Keratinocyte (primary cell): ENCODE data around the gene ERBIN. TPM values are rescaled to one million over a fixed set of nuclear protein-coding genes. Genes with fewer than 3 reads are reported as not detected.

Source experiments
- DNase-seq: peaks from one replicate; pipeline ENCODE4 v3.0.0-alpha.2; 2011; ENCODE audit warnings: low read depth, missing footprints, low spot score
- FAIRE-seq: peaks from 2 replicates; lab custom pipeline; 2011; peaks lifted over from hg19 to GRCh38; lab: Jason Lieb, UNC
- H2AFZ ChIP-seq: 2 replicates; pipeline ENCODE4 v1.6.0; 2012; ENCODE audit warnings: low read length, control low read depth, inconsistent platforms; ENCODE audit not compliant: control insufficient read depth
- H3K27ac ChIP-seq: 2 replicates; pipeline ENCODE4 v1.5.1; 2011; ENCODE audit warnings: low read length; ENCODE audit not compliant: control insufficient read depth, insufficient read depth
- H3K27me3 ChIP-seq: 3 replicates; pipeline ENCODE4 v1.6.0; 2011; ENCODE audit warnings: low read length; ENCODE audit not compliant: control insufficient read depth, insufficient read depth; ENCODE audit errors: extremely low read depth
- H3K36me3 ChIP-seq, 2 experiments: 2 replicates in 1 of 2; 3 replicates in 1 of 2; pipeline ENCODE4 v1.5.1; 2011; ENCODE audit warnings: low read length in 2 of 2, mild to moderate bottlenecking in 1 of 2; ENCODE audit not compliant: control insufficient read depth in 2 of 2, insufficient read depth in 2 of 2; ENCODE audit errors: extremely low read depth in 1 of 2
- H3K4me1 ChIP-seq: 3 replicates; pipeline ENCODE4 v1.5.1; 2011; ENCODE audit warnings: low read length; ENCODE audit not compliant: control insufficient read depth, insufficient read depth; ENCODE audit errors: extremely low read depth
- H3K4me2 ChIP-seq: 3 replicates; pipeline ENCODE4 v1.6.0; 2011; ENCODE audit warnings: low read depth, low read length; ENCODE audit not compliant: control insufficient read depth, insufficient read depth; ENCODE audit errors: extremely low read depth
- H3K4me3 ChIP-seq, 3 experiments: fragments of 200-600 bp in 1 of 3; sonication (generic) in 1 of 3; 2 replicates in 2 of 3; 3 replicates in 1 of 3; pipeline ENCODE4 v1.5.1; 2011 to 2016; ENCODE audit warnings: low read length in 3 of 3, mild to moderate bottlenecking in 3 of 3, control low read depth in 2 of 3, inconsistent platforms in 1 of 3, low read depth in 1 of 3, mixed read lengths in 1 of 3, mixed run types in 1 of 3, moderate library complexity in 1 of 3; ENCODE audit not compliant: control insufficient read depth in 2 of 3, insufficient read depth in 2 of 3; ENCODE audit errors: extremely low read depth in 1 of 3
- H3K79me2 ChIP-seq: 2 replicates; pipeline ENCODE4 v1.6.0; 2012; ENCODE audit warnings: low read length; ENCODE audit not compliant: control insufficient read depth, insufficient read depth
- H3K9ac ChIP-seq: 3 replicates; pipeline ENCODE4 v1.6.0; 2011; ENCODE audit warnings: low read length; ENCODE audit not compliant: control insufficient read depth, insufficient read depth; ENCODE audit errors: extremely low read depth
- H3K9me1 ChIP-seq: 3 replicates; pipeline ENCODE4 v1.6.0; 2011; ENCODE audit warnings: low read length; ENCODE audit not compliant: control insufficient read depth, insufficient read depth; ENCODE audit errors: extremely low read depth
- H3K9me3 ChIP-seq: 2 replicates; pipeline ENCODE4 v1.5.1; 2012; ENCODE audit warnings: low read depth, low read length; ENCODE audit not compliant: control insufficient read depth
- H4K20me1 ChIP-seq: 3 replicates; pipeline ENCODE4 v1.6.0; 2011; ENCODE audit warnings: low read length; ENCODE audit not compliant: control insufficient read depth, insufficient read depth; ENCODE audit errors: extremely low read depth
- EZH2 ChIP-seq: IDR thresholded peaks from one replicate; pipeline ENCODE4 v1.6.1; 2012; ENCODE audit warnings: inconsistent platforms, mild to moderate bottlenecking, low read length, moderate library complexity
- dilution Hi-C: fragments of 300-500 bp; cut with MboI; formaldehyde crosslinking; loops from one replicate; pipeline ENCODE4 v1.7.0; 2020; ENCODE audit warnings: low sequenced_read_pairs; ENCODE audit not compliant: extremely low pct_ligation_motif_present
- polyA plus RNA-seq, 5 experiments: library from polyadenylated mRNA; depleted of rRNA in 3 of 5; stranded (reverse) in 3 of 5; stranded (forward) in 1 of 5; unstranded in 1 of 5; fragments of >200 nt; gene quantifications; 1 replicate in 1 of 5; 2 replicates in 3 of 5; 3 replicates in 1 of 5; pipeline versions ENCODE4 v1.2.1 to v1.2.3, GENCODE V29; 2011 to 2012; ENCODE audit warnings: missing spikeins in 2 of 5, low read depth in 1 of 5, low replicate concordance in 1 of 5
- TF ChIP-seq, protein P1 (sequence below), 3 experiments: IDR thresholded peaks in 1 of 3; conservative IDR thresholded peaks in 1 of 3; optimal IDR thresholded peaks in 1 of 3; 2 replicates in 2 of 3; 3 replicates in 1 of 3; pipeline versions ENCODE3 to v1.5.1; 2011; ENCODE audit warnings: low read length in 3 of 3, mild to moderate bottlenecking in 3 of 3, moderate library complexity in 2 of 3, control low read depth in 1 of 3, inconsistent platforms in 1 of 3; ENCODE audit not compliant: insufficient read depth in 2 of 3; ENCODE audit errors: extremely low read depth in 1 of 3

The ERBIN gene
- polyA plus RNA-seq, 1 donor (not counting 4 experiments of a cell fraction or from before 2014, with no cell fraction given) = 30.6 TPM

DNA sequence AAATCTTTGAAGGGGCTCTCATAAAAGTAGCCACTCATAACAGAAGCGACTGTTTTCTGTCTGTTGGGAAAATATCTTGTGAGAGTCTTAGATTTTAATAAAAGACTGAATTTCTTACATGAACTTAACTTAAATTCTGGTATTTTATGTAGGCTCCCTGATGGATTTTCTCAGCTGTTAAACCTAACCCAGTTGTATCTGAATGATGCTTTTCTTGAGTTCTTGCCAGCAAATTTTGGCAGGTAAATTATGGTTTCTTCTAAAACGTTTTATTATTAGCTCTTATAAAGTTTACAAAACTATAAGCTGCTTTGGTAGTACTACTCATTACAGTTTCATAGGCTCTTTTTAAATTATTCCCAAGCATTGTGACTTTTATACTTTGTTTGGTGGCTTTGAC is 87.0 kb downstream of the ERBIN start:
- Histone ChIP-seq H3K27me3 (no peaks in the 10 kb centered on the region), H3K9me1 (no peaks in the 10 kb centered on the region), H3K27ac (no peak overlapping the region), H4K20me1 (no peaks in the 10 kb centered on the region), H3K4me3 (no peak overlapping the region), H3K36me3 (peaks cover 0 to 6% of the 10 kb centered on the region in 2 experiments), H2AFZ (no peak overlapping the region), H3K4me1 (peaks cover 5% of the 10 kb centered on the region), H3K9me3 (no peaks in the 10 kb centered on the region), H3K79me2 (peaks cover 9% of the 10 kb centered on the region), H3K4me2 (no peak overlapping the region), H3K9ac (no peak overlapping the region)
- DNase-seq = no peak
- TF ChIP-seq EZH2 = no peak
- TF ChIP-seq, protein P1, sequence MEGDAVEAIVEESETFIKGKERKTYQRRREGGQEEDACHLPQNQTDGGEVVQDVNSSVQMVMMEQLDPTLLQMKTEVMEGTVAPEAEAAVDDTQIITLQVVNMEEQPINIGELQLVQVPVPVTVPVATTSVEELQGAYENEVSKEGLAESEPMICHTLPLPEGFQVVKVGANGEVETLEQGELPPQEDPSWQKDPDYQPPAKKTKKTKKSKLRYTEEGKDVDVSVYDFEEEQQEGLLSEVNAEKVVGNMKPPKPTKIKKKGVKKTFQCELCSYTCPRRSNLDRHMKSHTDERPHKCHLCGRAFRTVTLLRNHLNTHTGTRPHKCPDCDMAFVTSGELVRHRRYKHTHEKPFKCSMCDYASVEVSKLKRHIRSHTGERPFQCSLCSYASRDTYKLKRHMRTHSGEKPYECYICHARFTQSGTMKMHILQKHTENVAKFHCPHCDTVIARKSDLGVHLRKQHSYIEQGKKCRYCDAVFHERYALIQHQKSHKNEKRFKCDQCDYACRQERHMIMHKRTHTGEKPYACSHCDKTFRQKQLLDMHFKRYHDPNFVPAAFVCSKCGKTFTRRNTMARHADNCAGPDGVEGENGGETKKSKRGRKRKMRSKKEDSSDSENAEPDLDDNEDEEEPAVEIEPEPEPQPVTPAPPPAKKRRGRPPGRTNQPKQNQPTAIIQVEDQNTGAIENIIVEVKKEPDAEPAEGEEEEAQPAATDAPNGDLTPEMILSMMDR (optimal IDR thresholded peaks at IDR 0.05 in 1 of 3, IDR thresholded peaks at IDR 0.05 in 1 of 3, conservative IDR thresholded peaks at IDR 0.05 in 1 of 3; ENCODE audit: extremely low read depth in 1 of 3, insufficient read depth in 2 of 3, low read length in 3 of 3) = no peak
- no peak for FAIRE-seq
- dilution Hi-C loops = no loop called here

DNA sequence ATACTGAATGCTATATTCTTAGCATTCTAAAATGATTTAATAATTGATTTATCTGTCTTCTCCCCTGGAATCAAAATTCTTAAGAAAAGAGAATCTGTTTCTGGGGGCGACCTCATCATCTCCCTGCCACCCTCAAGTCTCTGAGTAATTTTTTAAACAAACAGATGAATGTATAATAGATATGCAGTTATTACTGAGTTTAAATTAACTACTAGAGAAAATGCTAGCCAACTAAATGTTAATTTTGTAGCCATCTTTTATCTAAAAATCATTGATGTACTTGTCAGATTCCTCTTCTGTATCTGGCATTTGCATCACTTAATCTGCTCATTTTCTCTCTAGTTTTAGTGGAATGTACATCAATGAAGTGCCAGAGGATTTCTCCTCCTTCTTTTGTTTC is 87.5 kb downstream of the ERBIN start:
- no peak overlapping the region for H3K4me3 ChIP-seq
- no peak overlapping the region for H2AFZ ChIP-seq
- no peak overlapping the region for H3K4me2 ChIP-seq
- no peak for TF ChIP-seq EZH2
- no peak overlapping the region for H3K27ac ChIP-seq
- no peaks in the 10 kb centered on the region for H3K9me1 ChIP-seq
- H3K9ac ChIP-seq = no peak overlapping the region
- DNase-seq (no peak), FAIRE-seq (no peak)
- dilution Hi-C loops = no loop called here
- H3K27me3 ChIP-seq = no peaks in the 10 kb centered on the region
- no peaks in the 10 kb centered on the region for H4K20me1 ChIP-seq
- peaks cover 6% of the 10 kb centered on the region for H3K79me2 ChIP-seq
- peaks cover 0 to 6% of the 10 kb centered on the region in 2 experiments for H3K36me3 ChIP-seq
- no peaks in the 10 kb centered on the region for H3K9me3 ChIP-seq
- H3K4me1 ChIP-seq = peaks cover 5% of the 10 kb centered on the region
